GM06990 (cell line): ENCODE measurements around the gene ADAT1.
A peak's percentile ranks its signal among the peaks of the same experiment; 100 is the strongest.

Experiments
- DNase-seq: peaks from one replicate; pipeline ENCODE4 v3.0.0-alpha.2; 2011; ENCODE audit not compliant: insufficient read length; ENCODE audit errors: extremely low read depth
- H3K27me3 ChIP-seq: replicated peaks from 2 replicates; pipeline ENCODE4 v1.6.0; 2011; ENCODE audit warnings: low read length; ENCODE audit not compliant: control insufficient read depth, insufficient read depth
- H3K36me3 ChIP-seq: 2 replicates; pipeline ENCODE4 v1.5.1; 2011; ENCODE audit warnings: low read length; ENCODE audit not compliant: control insufficient read depth, insufficient read depth
- H3K4me3 ChIP-seq: replicated peaks from 2 replicates; pipeline ENCODE4 v1.5.1; 2011; ENCODE audit warnings: low read depth, mild to moderate bottlenecking, control low read depth, low read length
- TF ChIP-seq, protein P1 (sequence below): IDR thresholded peaks from 2 replicates; pipeline ENCODE4 v1.5.1; 2011; ENCODE audit warnings: low read length, control low read depth, mild to moderate bottlenecking, inconsistent platforms; ENCODE audit not compliant: insufficient read depth, poor library complexity, severe bottlenecking

Gene ADAT1

DNA sequence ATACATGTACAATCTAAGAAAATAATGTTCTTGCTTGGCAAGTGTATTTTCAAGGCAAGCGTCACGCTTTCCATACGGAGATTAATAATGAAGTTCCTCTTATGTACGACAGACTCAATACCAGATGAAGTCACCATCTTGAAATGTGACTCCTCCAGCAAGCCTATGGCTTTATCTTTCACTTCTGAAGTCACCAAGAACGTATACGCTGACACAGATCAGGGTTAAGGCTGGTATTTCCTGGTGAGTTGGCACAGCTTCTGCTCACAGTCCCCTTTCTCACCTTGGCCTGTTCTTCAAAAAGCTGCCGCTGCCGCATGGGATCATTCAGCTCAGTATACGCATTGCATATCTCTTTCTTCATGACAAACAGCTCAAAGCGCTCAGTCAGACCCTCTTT, 6.1 kb upstream of the ADAT1 start:
- TF ChIP-seq, protein P1, sequence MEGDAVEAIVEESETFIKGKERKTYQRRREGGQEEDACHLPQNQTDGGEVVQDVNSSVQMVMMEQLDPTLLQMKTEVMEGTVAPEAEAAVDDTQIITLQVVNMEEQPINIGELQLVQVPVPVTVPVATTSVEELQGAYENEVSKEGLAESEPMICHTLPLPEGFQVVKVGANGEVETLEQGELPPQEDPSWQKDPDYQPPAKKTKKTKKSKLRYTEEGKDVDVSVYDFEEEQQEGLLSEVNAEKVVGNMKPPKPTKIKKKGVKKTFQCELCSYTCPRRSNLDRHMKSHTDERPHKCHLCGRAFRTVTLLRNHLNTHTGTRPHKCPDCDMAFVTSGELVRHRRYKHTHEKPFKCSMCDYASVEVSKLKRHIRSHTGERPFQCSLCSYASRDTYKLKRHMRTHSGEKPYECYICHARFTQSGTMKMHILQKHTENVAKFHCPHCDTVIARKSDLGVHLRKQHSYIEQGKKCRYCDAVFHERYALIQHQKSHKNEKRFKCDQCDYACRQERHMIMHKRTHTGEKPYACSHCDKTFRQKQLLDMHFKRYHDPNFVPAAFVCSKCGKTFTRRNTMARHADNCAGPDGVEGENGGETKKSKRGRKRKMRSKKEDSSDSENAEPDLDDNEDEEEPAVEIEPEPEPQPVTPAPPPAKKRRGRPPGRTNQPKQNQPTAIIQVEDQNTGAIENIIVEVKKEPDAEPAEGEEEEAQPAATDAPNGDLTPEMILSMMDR = no peak
- no peak for DNase-seq
- Histone ChIP-seq H3K4me3 (no peak overlapping the region), H3K27me3 (no peaks in the 10 kb centered on the region), H3K36me3 (peaks cover 29% of the 10 kb centered on the region)

DNA sequence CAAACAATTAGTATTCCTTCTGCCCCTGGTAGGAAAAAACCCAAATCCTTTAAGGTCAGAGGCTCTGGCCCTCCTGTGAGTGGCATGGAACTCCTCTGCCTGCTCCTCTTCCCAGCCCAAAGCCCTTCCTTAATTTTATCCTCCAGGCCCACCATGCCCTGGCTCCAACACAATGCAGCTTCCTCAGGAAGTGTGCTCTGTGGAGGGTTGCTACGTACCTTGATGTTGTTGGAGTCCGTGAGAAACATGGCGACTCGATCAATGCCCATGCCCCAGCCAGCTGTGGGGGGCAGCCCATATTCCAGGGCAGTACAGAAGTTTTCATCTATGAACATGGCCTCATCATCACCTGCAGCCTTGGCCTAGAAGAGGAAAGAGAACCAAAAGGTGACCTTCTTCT, 5.3 kb upstream of the ADAT1 start:
- TF ChIP-seq, protein P1 = no peak
- DNase-seq = no peak
- peaks cover 26% of the 10 kb centered on the region for H3K36me3 ChIP-seq
- H3K27me3 ChIP-seq = no peaks in the 10 kb centered on the region
- no peak overlapping the region for H3K4me3 ChIP-seq

DNA sequence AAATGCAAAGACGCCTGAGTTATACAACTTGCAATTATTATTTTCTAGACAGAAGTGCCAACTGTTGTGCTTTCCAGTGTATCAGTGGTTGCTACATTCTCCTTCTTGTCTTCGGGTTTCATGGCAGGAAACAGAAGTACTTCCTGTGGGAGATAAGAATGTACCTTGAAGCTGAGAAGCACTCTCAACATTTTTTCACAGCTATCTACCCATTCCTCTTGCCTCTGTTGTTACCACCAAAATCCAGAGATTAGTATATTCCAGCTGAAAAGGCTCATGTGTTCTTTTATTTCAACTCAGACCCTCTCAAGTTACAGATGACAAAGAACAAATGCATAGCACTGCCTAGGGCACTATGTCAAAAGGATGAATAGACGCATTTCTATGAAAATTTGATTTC, 4.8 kb upstream of the ADAT1 start:
- TF ChIP-seq, protein P1 = no peak
- DNase-seq = no peak

DNA sequence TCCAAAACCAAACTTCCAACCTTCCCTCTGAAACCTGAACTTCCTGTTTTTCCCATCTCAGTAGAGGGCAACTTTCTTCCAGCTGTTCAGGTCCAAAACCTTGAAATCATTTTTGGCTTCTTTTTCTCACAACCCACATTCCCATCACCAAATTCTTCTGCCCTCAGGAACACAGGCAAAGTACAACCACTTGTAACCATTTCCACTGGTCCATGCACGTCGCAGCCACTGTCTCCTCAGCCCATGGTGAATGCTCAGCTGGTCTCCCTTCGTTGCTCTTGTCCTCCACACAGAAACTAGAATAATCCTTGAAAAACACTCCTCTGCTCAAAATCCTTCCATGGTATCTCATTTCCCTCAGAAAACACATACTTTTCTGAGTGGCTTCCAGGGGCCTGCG, 3.7 kb upstream of the ADAT1 start:
- Histone ChIP-seq H3K4me3 (no peak overlapping the region), H3K27me3 (no peaks in the 10 kb centered on the region), H3K36me3 (peaks cover 24% of the 10 kb centered on the region)
- TF ChIP-seq, protein P1 = no peak
- DNase-seq = no peak

More for the DNA sequence above, 4.8 kb upstream of the ADAT1 start:
- H3K4me3 ChIP-seq = no peak overlapping the region
- peaks cover 26% of the 10 kb centered on the region for H3K36me3 ChIP-seq
- H3K27me3 ChIP-seq = no peaks in the 10 kb centered on the region

DNA sequence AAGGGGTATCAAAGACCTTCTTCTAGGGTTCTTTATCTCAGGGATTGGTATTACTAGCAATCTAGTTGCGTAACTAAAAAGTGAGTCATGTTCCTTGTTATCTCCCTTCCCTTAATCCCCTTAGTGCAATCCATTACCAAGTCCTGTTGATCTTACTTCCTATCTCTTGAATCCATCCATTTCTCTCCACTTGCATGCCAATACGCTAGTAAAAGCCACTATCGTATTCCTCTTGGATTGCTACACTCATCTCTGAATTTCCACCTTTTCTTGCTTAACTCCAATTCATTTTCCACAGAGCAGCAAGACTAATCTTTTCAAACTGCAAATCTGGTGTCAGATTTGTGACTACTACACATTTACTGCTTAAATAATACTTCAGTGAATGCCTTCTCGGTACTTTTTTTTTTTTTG, 1.8 kb upstream of the ADAT1 start:
- TF ChIP-seq, protein P1 = no peak
- no peaks in the 10 kb centered on the region for H3K27me3 ChIP-seq
- no peak for DNase-seq
- no peak overlapping the region for H3K4me3 ChIP-seq
- H3K36me3 ChIP-seq = peaks cover 22% of the 10 kb centered on the region

DNA sequence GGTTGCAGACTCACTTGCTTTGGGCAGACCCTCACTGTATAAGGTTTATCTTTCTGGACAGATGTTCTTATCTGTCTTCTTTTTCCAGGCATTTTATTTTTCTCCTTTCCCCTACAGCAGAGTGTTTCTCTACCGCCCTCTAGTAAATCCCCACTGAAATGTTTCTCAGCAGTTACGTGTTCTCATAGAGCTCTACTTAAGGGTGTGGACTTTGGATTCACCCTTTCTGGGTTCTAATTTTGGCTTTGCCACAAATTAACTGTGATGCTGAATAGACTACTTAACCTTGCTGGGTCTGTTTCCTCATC, 2.0 kb downstream of the ADAT1 start:
- TF ChIP-seq, protein P1 = peak; percentile 56
- DNase-seq = no peak
- Histone ChIP-seq H3K27me3 (no peaks in the 10 kb centered on the region), H3K4me3 (no peak overlapping the region; the same call in 1 of the 2 replicates), H3K36me3 (peaks cover 10% of the 10 kb centered on the region)
